ENCODE measurements around the gene SEPTIN7.
"Not testable (repeated sequence)": the region's sequence is repeated elsewhere in the genome, so short reads cannot be mapped to it uniquely, and the experiment has no call there.

Gene SEPTIN7

GRCh38 chr7:35800718-35801391 is at the start of gene SEPTIN7:
TSS of gene SEPTIN7 (plus strand) at chr7:35801057. CDS start at chr7:35801210, 153 bp downstream.
- peak; percentile 98 for DNase-seq (ENCODE audit: extremely low read depth in 1 of 2, low read depth in 1 of 2)

GRCh38 chr7:35752742-35753141 is 48.1 kb upstream of the SEPTIN7 start:
- no peak for DNase-seq (ENCODE audit: extremely low read depth in 1 of 2, low read depth in 1 of 2)

- DNase-seq (ENCODE audit: extremely low read depth in 1 of 2, low read depth in 1 of 2) = no peak
These were observed 46.9 kb upstream of the SEPTIN7 start for GRCh38 chr7:35753761-35754603.

GRCh38 chr7:35754741-35755140 is 46.1 kb upstream of the SEPTIN7 start:
- DNase-seq (ENCODE audit: extremely low read depth in 1 of 2, low read depth in 1 of 2) = no peak

GRCh38 chr7:35755711-35756110 is 45.1 kb upstream of the SEPTIN7 start:
- no peak for DNase-seq (ENCODE audit: extremely low read depth in 1 of 2, low read depth in 1 of 2)

- DNase-seq (ENCODE audit: extremely low read depth in 1 of 2, low read depth in 1 of 2) = not testable (repeated sequence)
These were observed 44.4 kb upstream of the SEPTIN7 start for GRCh38 chr7:35756453-35756852.

- DNase-seq (ENCODE audit: extremely low read depth in 1 of 2, low read depth in 1 of 2) = no peak
These were observed 43.3 kb upstream of the SEPTIN7 start for GRCh38 chr7:35757574-35757973.

GRCh38 chr7:35758421-35758820 is 42.4 kb upstream of the SEPTIN7 start:
- no peak for DNase-seq (ENCODE audit: extremely low read depth in 1 of 2, low read depth in 1 of 2)

GRCh38 chr7:35760143-35760745 is 40.6 kb upstream of the SEPTIN7 start:
- no peak for DNase-seq (ENCODE audit: extremely low read depth in 1 of 2, low read depth in 1 of 2)

- DNase-seq (ENCODE audit: extremely low read depth in 1 of 2, low read depth in 1 of 2) = no peak
These were observed 38.8 kb upstream of the SEPTIN7 start for GRCh38 chr7:35761871-35762677.

GRCh38 chr7:35762781-35763180 is 38.1 kb upstream of the SEPTIN7 start:
- DNase-seq (ENCODE audit: extremely low read depth in 1 of 2, low read depth in 1 of 2) = no peak

GRCh38 chr7:35768346-35768745 is 32.5 kb upstream of the SEPTIN7 start:
- DNase-seq (ENCODE audit: extremely low read depth in 1 of 2, low read depth in 1 of 2) = no peak

- DNase-seq (ENCODE audit: extremely low read depth in 1 of 2, low read depth in 1 of 2) = no peak
These were observed 29.1 kb upstream of the SEPTIN7 start for GRCh38 chr7:35771776-35772175.

GRCh38 chr7:35773994-35774393 is 26.9 kb upstream of the SEPTIN7 start:
- DNase-seq (ENCODE audit: extremely low read depth in 1 of 2, low read depth in 1 of 2) = no peak

- DNase-seq (ENCODE audit: extremely low read depth in 1 of 2, low read depth in 1 of 2) = no peak
These were observed 24.2 kb upstream of the SEPTIN7 start for GRCh38 chr7:35776686-35777085.

GRCh38 chr7:35777121-35777520 is 23.7 kb upstream of the SEPTIN7 start:
- no peak for DNase-seq (ENCODE audit: extremely low read depth in 1 of 2, low read depth in 1 of 2)

- no peak for DNase-seq (ENCODE audit: extremely low read depth in 1 of 2, low read depth in 1 of 2)
These were observed 20.8 kb upstream of the SEPTIN7 start for GRCh38 chr7:35780070-35780469.

GRCh38 chr7:35781200-35781701 is 19.6 kb upstream of the SEPTIN7 start:
- no peak for DNase-seq (ENCODE audit: extremely low read depth in 1 of 2, low read depth in 1 of 2)

- DNase-seq (ENCODE audit: extremely low read depth in 1 of 2, low read depth in 1 of 2) = no peak
These were observed 18.9 kb upstream of the SEPTIN7 start for GRCh38 chr7:35781767-35782515.

GRCh38 chr7:35784332-35784731 is 16.5 kb upstream of the SEPTIN7 start:
- DNase-seq (ENCODE audit: extremely low read depth in 1 of 2, low read depth in 1 of 2) = no peak
